Panc1 (cell line): ENCODE measurements around the gene GNG10.
"Not testable (repeated sequence)": the region's sequence is repeated elsewhere in the genome, so short reads cannot be mapped to it uniquely, and the experiment has no call there.

ENCODE experiments used
- CTCF ChIP-seq: fragments of 450-650 bp; IDR thresholded peaks from 2 replicates; pipeline ENCODE4 v1.5.1; 2017; ENCODE audit warnings: mild to moderate bottlenecking
- POLR2AphosphoS5 ChIP-seq: IDR thresholded peaks from 2 replicates; pipeline ENCODE4 v1.6.1; 2012; ENCODE audit warnings: mild to moderate bottlenecking, low read depth, low read length, moderate library complexity

GRCh38 chr9:111617349-111617748, 44.1 kb upstream of the GNG10 start:
- not testable (repeated sequence) for TF ChIP-seq CTCF, POLR2AphosphoS5
